HepG2 (cell line): ENCODE measurements around the gene TRNT1. TPM values are rescaled to one million over a fixed set of nuclear protein-coding genes. Genes with fewer than 3 reads are reported as not detected.

Experiments
- DNMT1 ChIP-seq: sonication (generic); formaldehyde crosslinking; IDR thresholded peaks from 2 replicates; pipeline ENCODE4 v1.5.1; 2020; ENCODE audit warnings: mild to moderate bottlenecking, missing genetic modification reagents
- HDAC6 ChIP-seq: fragments of 200-600 bp; sonication (generic); IDR thresholded peaks from 2 replicates; pipeline ENCODE4 v1.7.0; 2017; ENCODE audit warnings: mild to moderate bottlenecking, antibody characterized with exemption, low read length, low read depth
- HINFP ChIP-seq: sonication (generic); formaldehyde crosslinking; IDR thresholded peaks from 2 replicates; pipeline ENCODE4 v1.4.0; 2020; ENCODE audit warnings: low read depth, mild to moderate bottlenecking, missing genetic modification reagents
- NKX3-1 ChIP-seq: sonication (generic); formaldehyde crosslinking; IDR thresholded peaks from 2 replicates; pipeline ENCODE4 v1.5.0; 2020; ENCODE audit warnings: missing genetic modification reagents
- SMARCC2 ChIP-seq: fragments of 450-650 bp; IDR thresholded peaks from 2 replicates; pipeline ENCODE4 v1.6.1; 2017; ENCODE audit warnings: antibody characterized with exemption, mild to moderate bottlenecking
- SOX6 ChIP-seq, 2 experiments: fragments of 450-650 bp in 1 of 2; sonication (generic) in 1 of 2; formaldehyde crosslinking in 1 of 2; IDR thresholded peaks; 2 replicates each; pipeline versions ENCODE4 v1.4.0 to v1.6.1; 2017 to 2020; ENCODE audit warnings: antibody characterized with exemption in 1 of 2, mild to moderate bottlenecking in 1 of 2, missing genetic modification reagents in 1 of 2
- TARDBP ChIP-seq: sonication (generic); formaldehyde crosslinking; IDR thresholded peaks from 2 replicates; pipeline ENCODE4 v1.8.0; 2022; ENCODE audit warnings: mild to moderate bottlenecking, missing genetic modification reagents
- TEF ChIP-seq: sonication (generic); formaldehyde crosslinking; IDR thresholded peaks from 2 replicates; pipeline ENCODE4 v1.5.0; 2020; ENCODE audit warnings: missing genetic modification reagents
- THAP7 ChIP-seq: sonication (generic); formaldehyde crosslinking; IDR thresholded peaks from 2 replicates; pipeline ENCODE4 v1.8.1; 2023; ENCODE audit warnings: mild to moderate bottlenecking, missing genetic modification reagents
- U2AF2 ChIP-seq: fragments of 200-400 bp; formaldehyde crosslinking; IDR thresholded peaks from 2 replicates; pipeline ENCODE4 v1.6.1; 2017; ENCODE audit warnings: low read depth, mild to moderate bottlenecking, low read length
- YEATS4 ChIP-seq: sonication (generic); formaldehyde crosslinking; IDR thresholded peaks from 2 replicates; pipeline ENCODE4 v1.4.0; 2020; ENCODE audit warnings: missing genetic modification reagents, borderline replicate concordance
- ZBTB8A ChIP-seq: sonication (generic); formaldehyde crosslinking; IDR thresholded peaks from 2 replicates; pipeline ENCODE4 v1.4.0; 2020; ENCODE audit warnings: mild to moderate bottlenecking, low read depth, missing genetic modification reagents, borderline replicate concordance
- ZNF143 ChIP-seq: sonication (generic); formaldehyde crosslinking; IDR thresholded peaks from 2 replicates; pipeline ENCODE4 v1.4.0; 2020; ENCODE audit warnings: missing genetic modification reagents
- ZSCAN22 ChIP-seq: sonication (generic); formaldehyde crosslinking; IDR thresholded peaks from 2 replicates; pipeline ENCODE4 v1.4.0; 2020; ENCODE audit warnings: mild to moderate bottlenecking, missing genetic modification reagents
- polyA plus RNA-seq, 8 experiments: library from polyadenylated mRNA; depleted of rRNA in 3 of 8; stranded (reverse) in 7 of 8; unstranded in 1 of 8; fragments of >200 nt; fragmentation: Illumina TruSeq in 4 of 8; extraction: Trizol in 4 of 8; gene quantifications; 2 replicates each; pipeline versions ENCODE4 v1.2.1 to v1.2.3, GENCODE V29; 2011 to 2016; ENCODE audit warnings: low read depth in 4 of 8, missing spikeins in 1 of 8, mixed read lengths in 1 of 8; ENCODE audit not compliant: insufficient read depth in 1 of 8
- total RNA-seq, 5 experiments: library from RNA; depleted of rRNA; stranded (reverse); fragments of >200 nt; fragmentation: Illumina TruSeq; extraction: Trizol; gene quantifications; 2 replicates each; pipeline ENCODE4 v1.2.3, GENCODE V29; 2016; ENCODE audit warnings: low read depth in 1 of 5
- TF ChIP-seq, protein P1 (sequence below): sonication (generic); IDR thresholded peaks from 2 replicates; pipeline ENCODE4 v1.6.1; 2016; ENCODE audit warnings: low read depth, borderline replicate concordance
- TF ChIP-seq, protein P2 (sequence below): sonication (generic); formaldehyde crosslinking; IDR thresholded peaks from 2 replicates; pipeline ENCODE4; 2020; ENCODE audit warnings: missing genetic modification reagents, mild to moderate bottlenecking, borderline replicate concordance
- TF ChIP-seq, protein P3 (sequence below): sonication (generic); formaldehyde crosslinking; IDR thresholded peaks from 2 replicates; pipeline ENCODE4 v1.5.1; 2020; ENCODE audit warnings: missing genetic modification reagents, mild to moderate bottlenecking, borderline replicate concordance
- TF ChIP-seq, protein P4 (sequence below): sonication (generic); formaldehyde crosslinking; IDR thresholded peaks from 2 replicates; pipeline ENCODE4 v1.5.1; 2020; ENCODE audit warnings: missing genetic modification reagents, mild to moderate bottlenecking, borderline replicate concordance

Gene TRNT1
- total and polyA plus RNA-seq, 2 of the 13 experiments (the other 11 are each of a cell fraction or from before 2014, with no cell fraction given): 9.4 to 27.7 TPM

GRCh38 chr3:3179407-3180094 lies 52.8 kb downstream of the TRNT1 start, which contains the start of gene CRBN (continued):
- TF ChIP-seq, protein P1, sequence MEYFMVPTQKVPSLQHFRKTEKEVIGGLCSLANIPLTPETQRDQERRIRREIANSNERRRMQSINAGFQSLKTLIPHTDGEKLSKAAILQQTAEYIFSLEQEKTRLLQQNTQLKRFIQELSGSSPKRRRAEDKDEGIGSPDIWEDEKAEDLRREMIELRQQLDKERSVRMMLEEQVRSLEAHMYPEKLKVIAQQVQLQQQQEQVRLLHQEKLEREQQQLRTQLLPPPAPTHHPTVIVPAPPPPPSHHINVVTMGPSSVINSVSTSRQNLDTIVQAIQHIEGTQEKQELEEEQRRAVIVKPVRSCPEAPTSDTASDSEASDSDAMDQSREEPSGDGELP: 0 out of 2 replicates have a peak, but pooled peaks have one; percentile 31
- peak; percentile 85; the same call in 1 of the 2 replicates for TF ChIP-seq TARDBP (CRISPR knock-in tag)
- TF ChIP-seq HDAC6: no peak
- TF ChIP-seq YEATS4 (CRISPR knock-in tag): peak; percentile 94
- no peak for TF ChIP-seq ZBTB8A (CRISPR knock-in tag)
- TF ChIP-seq U2AF2: no peak
- TF ChIP-seq, protein P2, sequence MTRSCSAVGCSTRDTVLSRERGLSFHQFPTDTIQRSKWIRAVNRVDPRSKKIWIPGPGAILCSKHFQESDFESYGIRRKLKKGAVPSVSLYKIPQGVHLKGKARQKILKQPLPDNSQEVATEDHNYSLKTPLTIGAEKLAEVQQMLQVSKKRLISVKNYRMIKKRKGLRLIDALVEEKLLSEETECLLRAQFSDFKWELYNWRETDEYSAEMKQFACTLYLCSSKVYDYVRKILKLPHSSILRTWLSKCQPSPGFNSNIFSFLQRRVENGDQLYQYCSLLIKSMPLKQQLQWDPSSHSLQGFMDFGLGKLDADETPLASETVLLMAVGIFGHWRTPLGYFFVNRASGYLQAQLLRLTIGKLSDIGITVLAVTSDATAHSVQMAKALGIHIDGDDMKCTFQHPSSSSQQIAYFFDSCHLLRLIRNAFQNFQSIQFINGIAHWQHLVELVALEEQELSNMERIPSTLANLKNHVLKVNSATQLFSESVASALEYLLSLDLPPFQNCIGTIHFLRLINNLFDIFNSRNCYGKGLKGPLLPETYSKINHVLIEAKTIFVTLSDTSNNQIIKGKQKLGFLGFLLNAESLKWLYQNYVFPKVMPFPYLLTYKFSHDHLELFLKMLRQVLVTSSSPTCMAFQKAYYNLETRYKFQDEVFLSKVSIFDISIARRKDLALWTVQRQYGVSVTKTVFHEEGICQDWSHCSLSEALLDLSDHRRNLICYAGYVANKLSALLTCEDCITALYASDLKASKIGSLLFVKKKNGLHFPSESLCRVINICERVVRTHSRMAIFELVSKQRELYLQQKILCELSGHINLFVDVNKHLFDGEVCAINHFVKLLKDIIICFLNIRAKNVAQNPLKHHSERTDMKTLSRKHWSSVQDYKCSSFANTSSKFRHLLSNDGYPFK (CRISPR knock-in tag): peak; percentile 90
- TF ChIP-seq SOX6 (IDR thresholded peaks at IDR 0.05): no peak
- TF ChIP-seq SOX6 (CRISPR knock-in tag; IDR thresholded peaks at IDR 0.05): peak; percentile 74
- TF ChIP-seq NKX3-1 (CRISPR knock-in tag): peak; percentile 75
- TF ChIP-seq HINFP (CRISPR knock-in tag): peak; percentile 84; the same call in 1 of the 2 replicates
- TF ChIP-seq, protein P3, sequence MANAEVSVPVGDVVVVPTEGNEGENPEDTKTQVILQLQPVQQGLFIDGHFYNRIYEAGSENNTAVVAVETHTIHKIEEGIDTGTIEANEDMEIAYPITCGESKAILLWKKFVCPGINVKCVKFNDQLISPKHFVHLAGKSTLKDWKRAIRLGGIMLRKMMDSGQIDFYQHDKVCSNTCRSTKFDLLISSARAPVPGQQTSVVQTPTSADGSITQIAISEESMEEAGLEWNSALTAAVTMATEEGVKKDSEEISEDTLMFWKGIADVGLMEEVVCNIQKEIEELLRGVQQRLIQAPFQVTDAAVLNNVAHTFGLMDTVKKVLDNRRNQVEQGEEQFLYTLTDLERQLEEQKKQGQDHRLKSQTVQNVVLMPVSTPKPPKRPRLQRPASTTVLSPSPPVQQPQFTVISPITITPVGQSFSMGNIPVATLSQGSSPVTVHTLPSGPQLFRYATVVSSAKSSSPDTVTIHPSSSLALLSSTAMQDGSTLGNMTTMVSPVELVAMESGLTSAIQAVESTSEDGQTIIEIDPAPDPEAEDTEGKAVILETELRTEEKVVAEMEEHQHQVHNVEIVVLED (CRISPR knock-in tag): peak; percentile 86
- no peak; the same call in 1 of the 2 replicates for TF ChIP-seq TEF (CRISPR knock-in tag)
- no peak for TF ChIP-seq ZSCAN22 (CRISPR knock-in tag)
- TF ChIP-seq SMARCC2: no peak
- TF ChIP-seq, protein P4, sequence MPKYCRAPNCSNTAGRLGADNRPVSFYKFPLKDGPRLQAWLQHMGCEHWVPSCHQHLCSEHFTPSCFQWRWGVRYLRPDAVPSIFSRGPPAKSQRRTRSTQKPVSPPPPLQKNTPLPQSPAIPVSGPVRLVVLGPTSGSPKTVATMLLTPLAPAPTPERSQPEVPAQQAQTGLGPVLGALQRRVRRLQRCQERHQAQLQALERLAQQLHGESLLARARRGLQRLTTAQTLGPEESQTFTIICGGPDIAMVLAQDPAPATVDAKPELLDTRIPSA (CRISPR knock-in tag): no peak; the same call in 1 of the 2 replicates
- peak; percentile 99 for TF ChIP-seq ZNF143 (CRISPR knock-in tag)
- no peak for TF ChIP-seq THAP7 (CRISPR knock-in tag)
- peak; percentile 90 for TF ChIP-seq DNMT1 (CRISPR knock-in tag)
